GM12878 (cell line): ENCODE results near the gene AMBRA1. TPM values are rescaled to one million over a fixed set of nuclear protein-coding genes. Genes with fewer than 3 reads are reported as not detected.

ENCODE experiments used
- ATAC-seq: fragments of 200-7000 bp; cut with Tn5 transposase; 3 replicates; pipeline ENCODE4 v1.9.1; 2020; ENCODE audit warnings: mild to moderate bottlenecking, moderate library complexity
- BruUV-seq: library from RNA; stranded (reverse); fragments of 400-500 nt; replicated peaks from 2 replicates; lab custom pipeline; 2021; lab: Mats Ljungman, UMichigan
- CTCF ChIA-PET: fragments of 300-600 bp; sonication (Branson Sonifier 250); formaldehyde crosslinking; extraction: SDS; loops from one replicate; lab custom pipeline; 2021; ENCODE audit warnings: inconsistent platforms; lab: Yijun Ruan, JAX
- POLR2A ChIA-PET: fragments of 350-600 bp; formaldehyde crosslinking; extraction: SDS; loops from one replicate; lab custom pipeline; 2021; ENCODE audit warnings: inconsistent platforms; lab: Charles Lee
- RAD21 ChIA-PET: fragments of 300-600 bp; sonication (Branson Sonifier 250); formaldehyde crosslinking; loops from one replicate; lab custom pipeline; 2023; ENCODE audit warnings: antibody characterized with exemption; ENCODE audit not compliant: unreplicated experiment; lab: Charles Lee
- SMC1A ChIA-PET: fragments of 300-600 bp; sonication (Branson Sonifier 250); formaldehyde crosslinking; loops from one replicate; lab custom pipeline; 2023; ENCODE audit not compliant: unreplicated experiment, uncharacterized antibody; lab: Charles Lee
- DNase-seq: peaks from one replicate; pipeline ENCODE4 v3.0.0-alpha.2; 2011; ENCODE audit warnings: low read depth, low spot score
- FAIRE-seq: peaks from 3 replicates; lab custom pipeline; 2011; peaks lifted over from hg19 to GRCh38; lab: Jason Lieb, UNC
- H2AFZ ChIP-seq: 2 replicates; pipeline ENCODE4 v1.6.0; 2011; ENCODE audit warnings: low read depth, low read length, control low read depth; ENCODE audit not compliant: control insufficient read depth
- H3K27ac ChIP-seq: 2 replicates; pipeline ENCODE4 v1.5.1; 2011; ENCODE audit warnings: control low read depth; ENCODE audit not compliant: control insufficient read depth, insufficient read depth
- H3K27me3 ChIP-seq, 2 experiments: replicated peaks in 1 of 2; 2 replicates each; pipeline versions ENCODE4 v1.6.0 to v1.6.1; 2011; ENCODE audit warnings: low read length in 1 of 2; ENCODE audit not compliant: control insufficient read depth in 2 of 2, insufficient read depth in 2 of 2
- H3K36me3 ChIP-seq, 2 experiments: 2 replicates each; pipeline ENCODE4 v1.5.1; 2011; ENCODE audit warnings: low read length in 1 of 2; ENCODE audit not compliant: control insufficient read depth in 2 of 2, insufficient read depth in 2 of 2
- H3K4me1 ChIP-seq: 2 replicates; pipeline ENCODE4 v1.6.1; 2011; ENCODE audit warnings: mild to moderate bottlenecking, low read length, moderate library complexity, mixed read lengths; ENCODE audit not compliant: control insufficient read depth, insufficient read depth
- H3K4me2 ChIP-seq: 2 replicates; pipeline ENCODE4 v1.6.0; 2011; ENCODE audit warnings: control low read depth; ENCODE audit not compliant: control insufficient read depth, insufficient read depth
- H3K4me3 ChIP-seq: fragments of 200-600 bp; sonication (generic); 2 replicates; pipeline ENCODE4 v1.5.1; 2016
- H3K79me2 ChIP-seq: 2 replicates; pipeline ENCODE4 v1.6.0; 2011; ENCODE audit warnings: low read length; ENCODE audit not compliant: control insufficient read depth, insufficient read depth
- H3K9ac ChIP-seq: 2 replicates; pipeline ENCODE4 v1.8.0; 2011; ENCODE audit warnings: low read length, control low read depth, mixed read lengths; ENCODE audit not compliant: control insufficient read depth, insufficient read depth
- H3K9me3 ChIP-seq: replicated peaks from 3 replicates; pipeline ENCODE4 v1.5.1; 2011; ENCODE audit warnings: mild to moderate bottlenecking, low read length; ENCODE audit not compliant: control insufficient read depth, insufficient read depth
- H4K20me1 ChIP-seq: 2 replicates; pipeline ENCODE4 v1.6.0; 2011; ENCODE audit not compliant: control insufficient read depth, insufficient read depth
- BACH1 ChIP-seq: fragments of 450-650 bp; IDR thresholded peaks from 2 replicates; pipeline ENCODE4 v1.6.1; 2017; ENCODE audit warnings: mild to moderate bottlenecking, borderline replicate concordance
- CTCF ChIP-seq, 3 experiments: IDR thresholded peaks in 2 of 3; conservative IDR thresholded peaks in 1 of 3; 2 replicates each; pipeline ENCODE4 v1.5.1; 2011; ENCODE audit warnings: low read depth in 3 of 3, low read length in 3 of 3, mild to moderate bottlenecking in 3 of 3, control low read depth in 2 of 3, moderate library complexity in 2 of 3, inconsistent platforms in 1 of 3, mixed read lengths in 1 of 3; ENCODE audit not compliant: control insufficient read depth in 2 of 3, insufficient read depth in 1 of 3; ENCODE audit errors: extremely low read depth in 1 of 3
- E2F4 ChIP-seq: IDR thresholded peaks from 2 replicates; pipeline ENCODE4 v1.6.1; 2012; ENCODE audit warnings: low read depth, low read length, improper control_type of control experiment
- IKZF2 ChIP-seq, 2 experiments: fragments of 450-650 bp; IDR thresholded peaks; 2 replicates each; pipeline ENCODE4 v1.6.1; 2017; ENCODE audit warnings: mild to moderate bottlenecking in 2 of 2, moderate library complexity in 2 of 2
- KLF5 ChIP-seq: fragments of 450-650 bp; IDR thresholded peaks from 2 replicates; pipeline ENCODE4 v1.6.1; 2014; ENCODE audit warnings: mild to moderate bottlenecking; ENCODE audit not compliant: partially characterized antibody
- MTA2 ChIP-seq: fragments of 450-650 bp; IDR thresholded peaks from 2 replicates; pipeline ENCODE4 v1.6.1; 2016; ENCODE audit warnings: low read depth, mild to moderate bottlenecking, moderate library complexity
- POLR2AphosphoS5 ChIP-seq: IDR thresholded peaks from 2 replicates; pipeline ENCODE4 v1.6.1; 2011; ENCODE audit warnings: mild to moderate bottlenecking, low read length, inconsistent platforms
- RAD21 ChIP-seq: IDR thresholded peaks from 2 replicates; pipeline ENCODE4 v1.6.1; 2011; ENCODE audit warnings: mild to moderate bottlenecking, low read depth, low read length, moderate library complexity; ENCODE audit not compliant: insufficient read depth
- SMAD1 ChIP-seq: fragments of 450-650 bp; IDR thresholded peaks from 2 replicates; pipeline ENCODE4 v1.6.1; 2018; ENCODE audit warnings: mild to moderate bottlenecking, low read depth; ENCODE audit not compliant: partially characterized antibody
- TCF3 ChIP-seq: IDR thresholded peaks from 2 replicates; pipeline ENCODE4 v1.6.1; 2012; ENCODE audit warnings: low read depth, mild to moderate bottlenecking, low read length, borderline replicate concordance; ENCODE audit not compliant: insufficient read depth
- ZNF622 ChIP-seq: fragments of 450-650 bp; IDR thresholded peaks from 2 replicates; pipeline ENCODE4 v1.6.1; 2017; ENCODE audit warnings: mild to moderate bottlenecking, inconsistent platforms
- WGBS: methylation state at CpG from one replicate; pipeline ENCODE4 v1.1.6; 2016; ENCODE audit warnings: low lambda C conversion rate; ENCODE audit not compliant: insufficient replicate concordance, insufficient coverage; ENCODE audit errors: missing lambda C conversion rate; 5-methylcytosine and 5-hydroxymethylcytosine counted together
- in situ Hi-C: fragments of 300-500 bp; cut with MboI; formaldehyde crosslinking; loops from 9 replicates; pipeline ENCODE4 v1.14.3; 2018; ENCODE audit warnings: mixed read lengths
- intact Hi-C: fragments of 100-400 bp; cut with micrococcal nuclease; formaldehyde crosslinking; loops from one replicate; pipeline ENCODE4 v1.14.2; 2022; ENCODE audit not compliant: unreplicated experiment
- polyA plus RNA-seq, 11 experiments: library from polyadenylated mRNA; depleted of rRNA in 4 of 11; unstranded in 6 of 11; stranded (reverse) in 5 of 11; fragments of >200 nt; fragmentation: Nextera tagmentation in 4 of 11; fragmentation: Illumina TruSeq in 1 of 11; extraction: Ambion mirVana in 4 of 11; extraction: Trizol in 1 of 11; gene quantifications; 1 replicate in 1 of 11; 2 replicates in 10 of 11; pipeline versions ENCODE4 v1.2.1 to v1.2.3, GENCODE V29; 2011 to 2016; ENCODE audit warnings: inconsistent platforms in 2 of 11, missing spikeins in 2 of 11, low read depth in 1 of 11
- total RNA-seq, 4 experiments: library from RNA; depleted of rRNA in 3 of 4; stranded (reverse); fragments of >200 nt in 3 of 4; fragmentation: Illumina TruSeq in 1 of 4; extraction: Trizol in 1 of 4; gene quantifications; 2 replicates each; pipeline versions ENCODE4 v1.2.1 to v1.2.3, GENCODE V29; 2013 to 2021

AMBRA1 gene
- total and polyA plus RNA-seq, 10 of the 15 experiments (the other 5 are each of a cell fraction or from before 2014, with no cell fraction given), result 0.57 to 34.3 (median 13.7) TPM

DNA sequence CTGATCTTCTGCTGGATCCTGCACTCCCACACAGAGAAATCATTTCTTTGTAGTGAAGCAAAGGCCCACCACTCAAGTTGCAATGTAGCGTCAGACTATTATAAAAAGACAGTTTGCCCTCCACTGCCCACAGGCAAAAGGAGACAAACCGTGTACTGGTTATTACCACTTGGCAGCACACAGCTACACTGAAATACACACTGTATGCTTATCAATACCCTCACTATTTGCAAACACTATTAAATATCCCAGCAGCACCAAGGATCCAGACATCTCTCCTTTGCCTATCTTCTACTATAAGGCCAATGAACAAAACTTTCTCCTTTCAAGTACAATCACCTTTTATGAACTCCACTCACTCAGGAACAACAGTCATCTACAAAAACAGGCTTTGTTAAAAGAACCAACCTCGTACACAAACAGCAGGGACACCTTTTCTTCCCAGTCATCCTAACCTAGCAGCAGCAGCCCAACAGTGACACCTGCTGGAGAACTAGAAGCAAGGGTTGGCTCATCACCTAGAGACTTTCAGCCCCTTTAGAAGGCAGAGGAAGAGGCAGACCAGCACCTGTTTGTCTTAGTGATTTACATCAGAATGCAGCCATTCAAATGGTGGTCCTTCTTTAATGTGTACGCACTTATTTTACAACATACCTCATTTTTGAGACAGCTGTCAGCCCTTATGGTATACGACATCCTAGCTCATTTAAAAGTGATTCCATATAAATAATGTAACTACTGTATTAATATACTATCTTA lies 56.1 kb downstream of the AMBRA1 start (continued):
- TF ChIP-seq CTCF (IDR thresholded peaks at IDR 0.05 in 2 of 3, conservative IDR thresholded peaks at IDR 0.05 in 1 of 3; ENCODE audit: control insufficient read depth in 2 of 3, extremely low read depth in 1 of 3, insufficient read depth in 1 of 3, low read depth in 3 of 3, low read length in 3 of 3) (peak; percentile 90 to 95 (median 93); a peak in 5 of 6 replicates), IKZF2 (IDR thresholded peaks at IDR 0.05) (no peak), SMAD1 (no peak), KLF5 (no peak), RAD21 (peak; percentile 95), MTA2 (no peak), TCF3 (no peak), ZNF622 (no peak)

- ChIA-PET RAD21 (interaction anchor here (1.0 to 3.3 kb wide), 2 partner anchors 47 to 148 kb away, joined by 8 to 15 read pairs; no protein-coding TSS in a partner anchor), SMC1A (interaction anchor here (1.1 to 5.0 kb wide), 6 partner anchors 14 to 100 kb away, joined by 3 to 27 read pairs (median 5); no protein-coding TSS in a partner anchor), POLR2A (interaction anchor here (1.5 kb wide), 1 partner anchor 11 kb away, joined by 3 read pairs; no protein-coding TSS in a partner anchor), CTCF (interaction anchor here (0.8 to 5.3 kb wide), 9 partner anchors 11 to 148 kb away, joined by 3 to 39 read pairs (median 5); no protein-coding TSS in a partner anchor)
- BruUV-seq, result no TSS peak
- Histone ChIP-seq H3K4me2 (no peak overlapping the region), H3K27me3 (no peaks in the 10 kb centered on the region), H3K4me3 (no peak overlapping the region), H3K4me1 (no peaks in the 10 kb centered on the region), H3K9ac (no peak overlapping the region), H3K36me3 (peaks cover 6 to 10% of the 10 kb centered on the region in 2 experiments), H3K27ac (no peak overlapping the region), H2AFZ (no peak overlapping the region), H3K79me2 (peaks cover 21% of the 10 kb centered on the region), H4K20me1 (peaks cover 4% of the 10 kb centered on the region; the same call in 1 of the 2 replicates), H3K9me3 (no peaks in the 10 kb centered on the region)
- in situ Hi-C loops (loop anchor here (10.0 kb wide), 1 partner anchor 142 kb away; the partner anchor contains the start of gene CHRM4), intact Hi-C loops (loop anchor here (1.0 to 10.0 kb wide), 2 partner anchors 148 to 292 kb away; no protein-coding TSS in a partner anchor)
- 70% methylated on average over 2 of the region's 2 CpGs for WGBS
- ATAC-seq (peak; percentile 47; the same call in 2 of the 3 replicates), FAIRE-seq (no peak), DNase-seq (no peak)
- no peak for TF ChIP-seq POLR2AphosphoS5
- no peak for TF ChIP-seq BACH1
- TF ChIP-seq E2F4, result no peak
- peak in 2 of 3 experiments; percentile 5 to 13; a peak in 1 of 6 replicates for TF ChIP-seq CTCF (IDR thresholded peaks at IDR 0.05 in 2 of 3, conservative IDR thresholded peaks at IDR 0.05 in 1 of 3; ENCODE audit: control insufficient read depth in 2 of 3, extremely low read depth in 1 of 3, insufficient read depth in 1 of 3, low read depth in 3 of 3, low read length in 3 of 3)
Observed at GRCh38 chr11:46537121-46537520, 56.7 kb downstream of the AMBRA1 start.
